GM19099 (cell line): ENCODE data around the gene PSMG3.

Experiments
- POLR2A ChIP-seq: IDR thresholded peaks from 3 replicates; pipeline ENCODE4 v1.6.1; 2011; ENCODE audit warnings: low read depth; ENCODE audit not compliant: insufficient read length; ENCODE audit errors: extremely low read depth

PSMG3 gene

GRCh38 chr7:1531263-1531978 is 38.4 kb downstream of the PSMG3 start:
- TF ChIP-seq POLR2A: no peak

DNA sequence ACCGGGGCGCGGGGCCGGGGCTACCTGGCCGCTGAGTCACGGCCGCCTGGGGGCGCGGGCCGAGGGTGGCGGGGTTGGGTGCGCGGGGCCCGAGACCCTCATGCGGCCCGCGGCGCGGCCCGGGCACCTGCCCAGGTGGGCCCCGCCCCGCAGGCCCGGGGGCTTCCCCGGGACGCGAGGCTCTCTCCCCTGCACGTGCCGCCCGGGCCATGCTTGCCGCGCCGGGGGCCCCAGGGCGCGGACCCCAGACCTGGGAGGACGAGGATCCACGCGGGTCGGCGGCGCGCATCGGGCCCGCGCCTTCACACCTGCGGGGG is 38.9 kb downstream of the PSMG3 start:
- TF ChIP-seq POLR2A: no peak

DNA sequence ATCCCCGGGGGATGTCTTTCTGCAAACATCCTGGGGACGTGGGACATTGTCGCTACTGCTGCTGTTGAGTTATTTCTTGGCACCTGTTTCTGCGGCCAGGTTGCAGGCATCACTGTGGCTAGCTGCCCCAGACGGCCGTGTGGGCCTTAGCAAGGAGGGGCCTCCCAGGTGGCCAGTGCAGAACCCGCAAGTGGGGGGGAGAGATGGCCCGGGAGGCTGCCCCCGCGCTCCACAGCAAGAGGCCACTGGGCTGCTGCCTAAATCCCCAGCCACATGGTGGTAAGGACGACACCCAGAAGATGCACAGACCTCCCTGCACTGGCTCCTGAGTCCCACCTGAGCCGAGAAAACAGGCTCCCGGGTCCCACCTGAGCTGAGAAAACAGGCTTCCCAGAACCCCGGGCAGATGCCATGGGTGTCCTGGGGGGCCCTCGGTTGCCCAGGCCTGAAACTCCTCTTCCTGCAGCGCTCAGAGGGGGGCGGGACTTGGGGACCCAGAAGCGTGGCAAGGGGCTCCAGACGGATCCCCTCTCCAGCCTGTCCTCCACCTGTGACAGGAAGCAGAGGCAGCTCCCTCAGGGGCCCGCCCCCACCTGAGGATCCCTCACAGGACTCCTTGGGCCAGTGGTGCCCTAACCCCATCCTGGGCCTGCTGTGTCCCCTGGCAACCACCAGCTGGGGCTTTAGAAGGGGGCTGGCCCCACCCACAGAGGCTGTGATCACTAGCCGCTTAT is 40.3 kb downstream of the PSMG3 start:
- TF ChIP-seq POLR2A: no peak

- TF ChIP-seq POLR2A: no peak
Measured at GRCh38 chr7:1526271-1526754, 43.5 kb downstream of the PSMG3 start.

- TF ChIP-seq POLR2A: no peak
Measured at GRCh38 chr7:1525409-1525808, 44.4 kb downstream of the PSMG3 start.

DNA sequence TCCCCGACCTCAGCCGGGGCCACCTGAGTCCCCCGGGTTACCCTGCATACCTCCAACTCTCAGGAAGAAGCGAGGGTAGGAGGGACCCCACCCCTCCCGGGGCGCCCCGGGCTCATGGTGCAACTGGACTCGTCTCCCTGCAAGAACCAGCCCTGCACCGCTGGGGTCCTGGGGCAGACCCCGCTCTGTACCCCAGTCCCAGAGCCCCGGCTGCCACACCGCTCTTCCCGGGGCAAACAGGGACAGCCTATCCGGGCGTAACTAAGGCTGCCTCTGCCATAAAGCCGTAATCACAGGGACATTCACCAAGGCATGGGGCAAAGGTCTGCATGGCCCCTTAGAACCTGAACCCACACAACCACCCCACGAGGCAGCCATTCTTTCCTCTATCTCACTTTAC is 46.0 kb downstream of the PSMG3 start:
- TF ChIP-seq POLR2A: no peak

DNA sequence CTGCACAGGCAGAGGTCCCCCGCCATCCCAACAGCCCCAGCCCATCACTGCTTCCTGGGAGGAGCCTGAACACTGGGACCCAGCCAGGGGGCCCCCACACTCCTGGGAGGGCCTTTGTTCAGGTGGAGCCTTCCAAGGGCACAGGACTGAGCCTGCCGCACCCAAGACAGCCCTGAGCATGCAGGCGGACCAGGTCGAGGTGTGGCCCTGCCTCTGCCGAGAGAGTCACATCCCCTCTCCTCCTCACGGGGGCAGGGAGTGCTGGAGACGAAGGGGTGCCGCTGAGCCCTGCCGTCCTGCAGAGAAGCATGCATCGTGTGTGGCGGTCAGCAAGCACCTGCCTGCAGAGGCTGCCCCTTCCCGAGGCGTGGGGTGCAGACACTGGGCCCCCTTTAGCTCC is 46.6 kb downstream of the PSMG3 start:
- TF ChIP-seq POLR2A: no peak

GRCh38 chr7:1521456-1521855 is 48.4 kb downstream of the PSMG3 start:
- no peak for TF ChIP-seq POLR2A

DNA sequence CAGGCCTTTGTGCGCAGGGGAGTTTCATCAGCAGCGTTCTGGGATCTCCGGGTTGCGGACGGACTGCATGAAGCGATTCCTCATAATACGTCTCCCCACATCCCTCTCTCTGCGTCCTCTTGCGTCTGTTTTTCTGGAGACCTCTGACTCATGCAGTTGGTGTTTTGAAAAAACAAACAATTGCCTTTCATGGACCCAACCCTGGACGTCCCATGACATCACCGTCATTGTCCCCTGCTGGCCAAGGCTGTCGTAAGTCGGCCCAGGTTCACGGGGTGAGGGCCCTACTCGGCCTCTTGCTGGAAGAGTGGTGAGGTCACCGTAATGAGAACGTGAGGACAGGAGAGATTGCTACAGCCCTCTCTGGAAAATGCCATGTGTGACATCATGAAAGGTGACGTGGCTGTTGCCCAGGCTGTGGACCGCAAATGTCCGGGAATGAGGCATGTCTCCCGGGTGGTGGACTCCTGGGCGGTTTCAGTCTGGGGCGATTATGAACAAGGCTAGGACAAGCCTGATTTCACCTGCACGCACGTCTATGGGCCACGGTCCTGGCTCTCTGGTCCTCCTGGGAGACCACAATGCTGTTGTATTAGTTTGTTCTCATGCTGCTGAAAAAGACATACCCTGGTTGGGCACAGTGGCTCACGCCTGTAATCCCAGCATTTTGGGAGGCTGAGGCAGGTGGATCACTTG is 49.1 kb downstream of the PSMG3 start:
- no peak for TF ChIP-seq POLR2A
